Activated CD8-positive, alpha-beta T cell treated with anti-CD3 and anti-CD28 coated beads for 36 hours (primary cell): Measurements from ENCODE around the gene HMG20B. TPM values are rescaled to one million over a fixed set of nuclear protein-coding genes. Genes with fewer than 3 reads are reported as not detected.

Experiments used
- ATAC-seq: fragments of 200-7000 bp; cut with Tn5 transposase; one replicate; pipeline ENCODE4 v1.10.0; 2021; ENCODE audit warnings: mild to moderate bottlenecking, moderate library complexity
- CTCF ChIA-PET: fragments of 350-600 bp; sonication (Branson Sonifier 250); formaldehyde crosslinking; loops from one replicate; lab custom pipeline; 2021; ENCODE audit warnings: antibody characterized with exemption; lab: Charles Lee
- POLR2A ChIA-PET: fragments of 350-600 bp; sonication (Branson Sonifier 250); formaldehyde crosslinking; loops from one replicate; lab custom pipeline; 2021; ENCODE audit warnings: antibody characterized with exemption; lab: Charles Lee
- DNase-seq: peaks from one replicate; pipeline ENCODE4 v3.0.0-alpha.2; 2020
- H3K27ac Mint-ChIP-seq: one replicate; pipeline ENCODE4 v1.8.0; 2021; ENCODE audit warnings: mild to moderate bottlenecking, mixed read lengths
- H3K27me3 Mint-ChIP-seq: one replicate; pipeline ENCODE4 v1.8.0; 2021; ENCODE audit warnings: mixed read lengths
- H3K36me3 Mint-ChIP-seq: one replicate; pipeline ENCODE4 v1.8.0; 2021; ENCODE audit warnings: low read depth, mixed read lengths
- H3K4me1 Mint-ChIP-seq: one replicate; pipeline ENCODE4 v1.8.0; 2021; ENCODE audit warnings: low read depth, mixed read lengths
- H3K4me3 Mint-ChIP-seq: one replicate; pipeline ENCODE4 v1.8.0; 2021; ENCODE audit warnings: mild to moderate bottlenecking, moderate library complexity, mixed read lengths
- H3K9me3 Mint-ChIP-seq: one replicate; pipeline ENCODE4 v1.8.0; 2021; ENCODE audit warnings: mixed read lengths
- CTCF ChIP-seq: fragments of 200-600 bp; IDR thresholded peaks from one replicate; pipeline ENCODE4 v1.8.0; 2022; ENCODE audit warnings: antibody characterized with exemption, mild to moderate bottlenecking
- intact Hi-C: fragments of 100-400 bp; cut with micrococcal nuclease; formaldehyde crosslinking; loops from one replicate; pipeline ENCODE4 v1.10.0; 2022
- total RNA-seq, 2 experiments: library from RNA; stranded (reverse); gene quantifications; one replicate each; pipeline ENCODE4 v1.2.3, GENCODE V29; 2021

HMG20B gene
- total RNA-seq, 2 experiments from 2014 or later = 42.7 to 47.3 TPM

GRCh38 chr19:3537101-3537437, 35.7 kb upstream of the HMG20B start:
- Mint-ChIP-seq H3K27ac (no peak overlapping the region), H3K36me3 (peaks cover 25% of the 10 kb centered on the region), H3K4me1 (no peaks in the 10 kb centered on the region), H3K9me3 (peaks cover 2% of the 10 kb centered on the region), H3K4me3 (no peak overlapping the region), H3K27me3 (no peaks in the 10 kb centered on the region)
- POLR2A ChIA-PET = interaction anchor here (1.1 kb wide), 1 partner anchor 10 kb away, joined by 3 read pairs; no protein-coding TSS in a partner anchor
- TF ChIP-seq CTCF = no peak
- intact Hi-C loops = no loop called here
- ATAC-seq (no peak), DNase-seq (no peak)
- CTCF ChIA-PET = interaction anchor here (0.6 kb wide), 1 partner anchor 80 kb away, joined by 3 read pairs; no protein-coding TSS in a partner anchor

- Mint-ChIP-seq H3K4me3 (no peak overlapping the region), H3K36me3 (peaks cover 23% of the 10 kb centered on the region), H3K27ac (no peak overlapping the region), H3K4me1 (no peaks in the 10 kb centered on the region), H3K27me3 (no peaks in the 10 kb centered on the region), H3K9me3 (peaks cover 2% of the 10 kb centered on the region)
- intact Hi-C loops = no loop called here
- POLR2A ChIA-PET = interaction anchor here (1.0 to 1.3 kb wide), 3 partner anchors 9 to 119 kb away, joined by 3 read pairs; no protein-coding TSS in a partner anchor
- TF ChIP-seq CTCF = no peak
- CTCF ChIA-PET = interaction anchor here (0.6 kb wide), 1 partner anchor 80 kb away, joined by 3 read pairs; no protein-coding TSS in a partner anchor
- DNase-seq = no peak
- peak; percentile 15 for ATAC-seq
These were observed 35.1 kb upstream of the HMG20B start for GRCh38 chr19:3537438-3538240.

GRCh38 chr19:3538258-3538929, 34.4 kb upstream of the HMG20B start:
- H3K36me3 Mint-ChIP-seq = peaks cover 23% of the 10 kb centered on the region
- no peaks in the 10 kb centered on the region for H3K27me3 Mint-ChIP-seq
- ChIA-PET POLR2A (interaction anchor here (1.0 to 1.8 kb wide), 4 partner anchors 10 to 118 kb away, joined by 3 to 6 read pairs (median 3); no protein-coding TSS in a partner anchor), CTCF (interaction anchor here (0.8 kb wide), 1 partner anchor 11 kb away, joined by 3 read pairs; no protein-coding TSS in a partner anchor)
- H3K27ac Mint-ChIP-seq = no peak overlapping the region
- intact Hi-C loops = no loop called here
- no peak for TF ChIP-seq CTCF
- no peak overlapping the region for H3K4me3 Mint-ChIP-seq
- no peak for ATAC-seq
- DNase-seq = no peak
- no peaks in the 10 kb centered on the region for H3K4me1 Mint-ChIP-seq
- H3K9me3 Mint-ChIP-seq = peaks cover 2% of the 10 kb centered on the region

- no peak for DNase-seq
These were observed 33.6 kb upstream of the HMG20B start, which contains the start of gene TEKTIP1 for GRCh38 chr19:3538965-3539755. TSS of gene TEKTIP1 (plus strand) at chr19:3539174. CDS start at chr19:3539178, 4 bp downstream.

More at GRCh38 chr19:3538965-3539755, 33.6 kb upstream of the HMG20B start, which contains the start of gene TEKTIP1:
- Mint-ChIP-seq H3K27me3 (no peaks in the 10 kb centered on the region), H3K9me3 (peaks cover 2% of the 10 kb centered on the region), H3K4me3 (no peak within 1 kb of the TSS), H3K27ac (no peak within 1 kb of the TSS), H3K36me3 (peaks cover 19% of the 10 kb centered on the region), H3K4me1 (no peaks in the 10 kb centered on the region)
- intact Hi-C loops = no loop called here
- no peak for ATAC-seq
- ChIA-PET POLR2A (interaction anchor here (1.2 to 1.8 kb wide), 3 partner anchors 9 to 117 kb away, joined by 3 to 6 read pairs (median 3); no protein-coding TSS in a partner anchor), CTCF (interaction anchor here (0.8 kb wide), 1 partner anchor 12 kb away, joined by 3 read pairs; no protein-coding TSS in a partner anchor)
- TF ChIP-seq CTCF = no peak
